GM11168 (cell line): Measurements from ENCODE around the gene GAP43.

Experiments used
- in situ Hi-C: fragments of 300-500 bp; cut with MboI; formaldehyde crosslinking; loops from one replicate; pipeline ENCODE4 v1.12.0; 2022; ENCODE audit warnings: low sequenced_read_pairs; ENCODE audit not compliant: unreplicated experiment

Gene GAP43, protein sequence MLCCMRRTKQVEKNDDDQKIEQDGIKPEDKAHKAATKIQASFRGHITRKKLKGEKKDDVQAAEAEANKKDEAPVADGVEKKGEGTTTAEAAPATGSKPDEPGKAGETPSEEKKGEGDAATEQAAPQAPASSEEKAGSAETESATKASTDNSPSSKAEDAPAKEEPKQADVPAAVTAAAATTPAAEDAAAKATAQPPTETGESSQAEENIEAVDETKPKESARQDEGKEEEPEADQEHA

DNA sequence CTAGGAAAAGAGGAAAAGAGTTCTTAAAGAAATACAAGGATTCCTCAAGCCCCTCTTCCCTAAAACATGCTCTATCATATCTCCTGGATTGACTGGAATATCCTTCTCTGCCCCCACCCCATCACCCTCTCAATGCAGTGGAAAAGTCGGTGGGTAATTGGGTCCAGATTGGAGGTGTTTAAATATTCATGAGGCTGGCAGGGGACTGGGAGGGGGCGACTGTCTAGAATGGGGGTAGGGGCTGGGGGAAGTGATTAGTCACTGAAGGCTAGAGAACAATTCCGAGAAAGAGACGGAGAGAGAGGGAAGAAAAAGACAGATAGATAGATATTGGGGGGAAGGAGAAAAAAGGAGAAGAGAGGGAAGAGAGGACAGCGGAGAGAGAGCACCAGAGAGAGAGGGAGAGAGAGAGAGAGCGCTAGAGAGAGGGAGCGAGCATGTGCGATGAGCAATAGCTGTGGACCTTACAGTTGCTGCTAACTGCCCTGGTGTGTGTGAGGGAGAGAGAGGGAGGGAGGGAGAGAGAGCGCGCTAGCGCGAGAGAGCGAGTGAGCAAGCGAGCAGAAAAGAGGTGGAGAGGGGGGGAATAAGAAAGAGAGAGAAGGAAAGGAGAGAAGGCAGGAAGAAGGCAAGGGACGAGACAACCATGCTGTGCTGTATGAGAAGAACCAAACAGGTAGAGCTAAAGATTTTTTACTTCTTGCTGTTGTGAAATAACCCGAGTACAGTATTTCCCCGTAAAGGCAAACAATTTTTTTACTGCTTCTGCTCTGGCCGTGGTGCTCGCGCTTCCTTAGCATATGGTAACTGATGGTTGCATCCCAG lies at the start of gene GAP43:
Gene GAP43 (plus strand): TSS at position 467 of the 825 bp plus-strand sequence. CDS start 180 bp downstream, at position 647.
- in situ Hi-C loops = no loop called here

DNA sequence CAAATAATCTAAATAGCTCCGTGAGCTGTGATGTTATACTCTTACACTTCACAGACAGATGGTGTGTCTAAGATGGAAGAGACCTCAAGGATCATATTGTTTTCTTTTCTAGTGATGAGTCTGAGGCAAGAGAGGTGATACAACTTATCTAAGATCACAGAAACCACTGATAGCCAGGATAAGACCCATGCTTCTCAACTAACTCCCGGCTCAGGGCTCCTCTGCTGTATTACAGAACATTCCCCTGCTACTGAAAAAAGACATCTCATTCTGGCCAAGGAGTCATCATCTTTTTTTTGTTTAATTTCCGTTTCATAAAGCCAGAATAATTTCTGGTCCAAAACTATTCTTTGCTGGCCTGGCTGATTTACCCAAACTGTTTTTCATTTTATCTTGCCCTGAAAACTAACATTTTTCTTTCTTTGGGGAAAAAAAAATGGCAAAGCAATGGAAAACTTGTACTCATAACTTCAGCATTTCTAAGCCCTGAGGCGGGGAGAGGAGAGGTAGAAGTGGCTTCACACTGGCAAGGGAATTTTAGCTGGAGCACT lies 46.9 kb upstream of the GAP43 start:
- in situ Hi-C loops = no loop called here

DNA sequence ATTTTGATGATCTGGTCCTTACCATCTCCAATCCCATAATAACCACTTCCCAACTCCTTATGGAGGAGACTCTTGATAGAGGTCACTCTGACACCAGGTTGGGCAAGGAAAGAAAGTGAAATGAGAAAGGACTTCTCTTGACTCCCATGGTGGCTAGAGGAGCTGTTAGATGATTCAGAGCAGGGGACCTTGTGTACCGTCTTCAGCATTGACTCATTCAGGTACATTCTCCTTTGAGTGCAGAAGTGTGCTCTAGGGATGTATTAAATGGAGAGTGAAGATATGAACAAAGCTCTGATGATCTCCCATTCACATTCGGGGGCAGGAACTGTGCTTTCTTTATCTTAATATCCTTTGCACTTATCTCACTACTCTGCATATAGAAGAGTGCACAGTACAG lies 46.3 kb upstream of the GAP43 start:
- in situ Hi-C loops = no loop called here

DNA sequence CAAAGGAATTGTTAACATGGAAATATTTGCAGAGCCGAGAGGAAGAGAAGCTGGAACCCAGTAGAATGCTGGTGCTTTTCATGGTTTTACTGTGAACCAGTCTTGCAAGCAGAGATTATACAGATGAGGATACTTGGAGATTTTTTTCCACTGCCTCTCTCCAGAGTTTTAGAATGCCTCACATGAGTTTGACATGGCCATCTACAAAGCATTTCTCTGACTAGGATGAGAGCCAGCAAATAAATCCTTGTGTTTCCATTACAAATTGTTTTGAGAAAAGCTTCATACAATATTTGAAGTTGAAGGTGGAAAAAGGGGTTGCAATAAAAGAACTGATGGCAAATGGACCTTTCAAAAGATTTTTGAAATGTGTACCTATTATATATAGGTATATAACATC lies 45.0 kb upstream of the GAP43 start:
- in situ Hi-C loops = no loop called here

DNA sequence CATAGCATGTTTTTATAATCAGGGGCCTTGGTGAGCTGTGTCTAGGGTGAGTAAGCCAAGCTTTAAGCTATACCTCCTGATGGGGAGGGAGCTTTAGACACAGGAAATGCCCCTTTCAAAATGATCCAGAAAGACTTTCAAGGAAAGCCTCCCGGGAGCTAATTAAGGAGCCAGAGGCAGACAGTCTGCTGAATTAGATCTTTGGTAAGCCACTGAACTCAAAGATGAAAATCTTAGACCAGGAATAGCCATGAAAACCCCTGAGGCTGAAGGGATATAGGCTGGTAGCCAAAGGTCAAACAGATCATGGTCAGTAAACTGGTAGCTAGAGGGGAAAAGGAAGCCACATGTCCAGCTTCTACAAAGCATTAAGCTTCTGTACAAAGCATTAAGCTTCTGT lies 42.7 kb upstream of the GAP43 start:
- in situ Hi-C loops = no loop called here

DNA sequence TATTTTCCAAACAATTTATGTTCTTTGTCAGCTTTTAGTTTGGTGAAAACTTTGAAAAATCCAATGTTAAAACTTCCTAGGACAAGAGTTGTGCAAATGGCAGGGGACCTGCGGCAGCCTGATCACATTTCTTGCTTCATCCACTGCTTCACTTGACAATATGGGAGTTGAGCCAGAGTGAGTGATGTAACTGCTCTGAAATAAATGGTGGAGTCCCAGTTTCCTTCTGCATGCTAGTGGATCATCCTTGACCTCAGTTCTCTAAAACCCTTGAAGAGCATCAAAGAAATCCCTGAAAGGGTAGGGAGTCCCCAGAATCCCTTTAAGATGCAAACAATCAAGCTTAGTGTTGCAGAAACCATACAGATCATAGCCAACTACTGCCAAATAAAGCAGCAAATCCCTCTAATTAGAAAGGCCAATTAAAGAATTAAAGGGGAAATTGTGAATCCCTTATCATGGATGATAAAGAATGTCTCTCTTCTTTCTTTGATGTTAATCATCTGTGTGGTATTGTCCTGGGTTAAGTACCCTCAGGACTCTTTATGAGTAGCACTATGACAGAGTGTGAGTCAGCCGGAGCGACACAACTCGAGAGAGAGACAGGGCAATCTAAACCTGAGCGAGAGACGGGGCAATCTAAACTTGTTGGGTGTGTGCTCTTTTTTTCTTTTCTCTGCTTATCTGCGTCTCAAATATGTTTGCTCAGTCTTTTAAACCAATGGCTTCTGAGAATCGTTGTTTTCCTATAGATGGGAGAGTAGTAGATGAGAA lies 41.8 kb upstream of the GAP43 start:
- in situ Hi-C loops = no loop called here

DNA sequence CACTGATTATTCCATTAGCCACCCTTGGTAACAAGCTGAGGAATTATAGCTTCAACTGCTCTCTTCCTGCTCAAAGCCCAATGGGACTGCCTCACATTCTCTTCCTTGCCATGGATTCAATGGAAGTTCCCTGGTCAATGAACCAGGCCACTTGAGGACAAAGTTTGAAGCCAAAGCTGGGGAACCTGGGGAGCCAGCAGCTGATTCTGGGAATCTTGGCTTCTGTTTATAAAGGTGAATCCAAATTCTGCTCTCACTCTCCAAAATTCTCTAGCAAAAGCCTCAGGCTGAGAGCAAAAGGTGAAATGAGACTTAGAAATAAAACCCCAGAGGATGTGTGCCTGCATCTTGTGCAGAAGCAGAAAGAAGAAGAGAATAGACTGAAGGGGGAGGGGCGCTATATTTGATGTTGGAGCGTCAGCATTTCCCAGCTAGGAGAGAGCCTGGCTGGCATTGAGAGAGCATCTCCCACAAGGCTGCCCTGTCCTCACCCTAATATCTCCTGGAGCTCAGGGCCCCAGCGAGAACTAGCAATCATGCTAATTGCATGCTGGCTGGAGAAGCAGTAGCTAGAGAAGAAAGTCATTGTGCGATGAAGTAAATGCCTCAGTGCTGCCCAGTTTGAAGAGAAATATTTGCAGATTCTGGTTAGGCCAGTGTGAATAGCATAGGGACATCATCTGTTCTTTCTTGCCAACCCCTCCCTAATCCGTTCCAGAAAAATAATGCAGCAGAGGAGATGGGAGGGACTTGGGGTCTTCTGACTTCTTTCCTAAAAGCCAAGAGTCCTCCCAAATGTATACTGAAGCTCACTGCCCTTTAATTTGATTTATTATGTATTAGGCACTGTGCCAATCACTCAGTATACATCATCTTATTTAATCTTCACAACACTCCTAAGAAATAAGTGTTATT lies 34.9 kb upstream of the GAP43 start:
- in situ Hi-C loops = no loop called here

DNA sequence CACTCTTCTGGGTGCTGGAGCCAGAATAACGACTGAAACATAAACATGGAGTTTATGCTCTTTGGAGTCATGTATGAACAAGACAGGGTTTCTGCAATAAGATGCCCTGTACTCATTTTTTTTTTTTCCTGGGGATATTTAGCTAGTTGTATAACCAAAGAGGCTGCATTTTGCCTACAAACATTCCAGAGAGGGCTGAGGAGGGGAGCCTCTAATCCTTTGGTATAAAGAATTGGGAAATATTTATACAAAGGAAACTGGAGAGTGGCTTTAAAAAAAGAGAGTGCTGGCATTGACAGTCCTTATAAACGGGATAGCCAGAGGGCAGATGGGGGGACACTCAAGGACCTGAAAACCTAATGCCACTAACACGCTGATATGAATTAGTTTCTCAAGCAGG lies 32.4 kb upstream of the GAP43 start:
- in situ Hi-C loops = no loop called here

DNA sequence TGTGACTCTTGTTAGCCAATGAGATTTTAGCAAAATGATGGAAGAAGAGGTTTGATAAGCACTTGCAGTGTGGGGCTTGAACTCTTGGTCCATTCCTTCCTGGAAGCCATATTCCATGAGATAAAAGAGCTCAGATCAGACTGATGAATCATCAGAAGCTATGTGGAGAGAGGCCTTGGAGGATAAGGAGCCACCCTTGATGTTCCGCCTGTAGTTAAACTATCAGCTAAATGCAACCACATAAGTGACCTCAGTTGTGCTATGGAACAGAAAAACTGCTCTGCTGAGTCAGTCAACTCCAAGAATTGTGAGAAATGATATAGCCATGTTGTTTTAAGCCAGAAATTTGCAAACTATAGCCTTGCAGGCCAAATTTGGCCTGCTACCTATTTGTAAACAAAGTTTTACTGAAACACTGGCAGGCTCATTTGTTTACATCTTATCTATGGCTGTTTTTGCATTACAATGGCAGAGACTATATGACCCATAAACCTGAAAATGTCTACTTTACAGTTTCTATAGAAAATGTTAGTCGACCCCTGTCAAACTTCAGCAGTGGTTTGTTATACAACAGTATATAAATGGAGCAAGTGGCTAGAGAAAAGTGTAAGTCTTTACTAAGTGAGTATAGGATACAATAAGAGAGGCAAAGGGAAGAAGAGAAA lies 27.6 kb upstream of the GAP43 start:
- in situ Hi-C loops = no loop called here

DNA sequence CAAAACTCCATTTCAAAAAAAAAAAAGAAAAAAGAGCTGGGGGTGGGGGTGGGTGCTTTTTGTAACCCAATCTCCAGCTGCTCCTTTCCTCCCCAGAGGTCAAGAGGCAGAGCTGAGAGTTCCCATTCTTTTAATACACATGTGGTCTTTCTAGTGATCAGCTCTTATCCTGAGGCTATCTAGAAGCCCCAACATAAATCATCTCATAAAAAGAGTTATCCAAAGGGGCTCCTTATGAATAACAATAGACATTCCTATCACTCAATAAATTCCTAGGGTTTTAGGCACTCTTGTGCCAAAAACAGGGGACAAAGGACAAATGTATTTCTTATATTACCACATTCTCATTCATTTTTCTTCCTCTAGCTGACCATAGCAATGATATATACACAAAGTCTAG lies 25.1 kb upstream of the GAP43 start:
- in situ Hi-C loops = no loop called here

DNA sequence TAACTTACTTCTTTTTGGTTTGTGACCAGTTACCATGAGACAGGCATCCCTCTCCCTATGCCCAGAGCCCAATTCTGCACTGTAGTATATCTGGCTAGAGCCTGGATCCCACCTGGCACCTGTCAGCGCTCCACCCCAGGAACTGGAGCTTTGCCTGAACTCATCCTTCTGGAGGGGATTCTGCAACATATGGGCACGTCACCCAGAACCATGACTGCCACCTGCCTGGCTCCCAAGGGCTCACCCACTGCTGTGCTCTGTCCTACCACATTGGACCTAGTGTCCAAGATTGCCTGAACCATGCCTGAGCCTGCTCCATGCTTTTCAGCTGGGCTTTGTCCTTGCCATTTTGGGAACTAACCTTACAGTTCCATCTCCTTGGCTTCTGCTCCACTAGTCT lies 21.1 kb upstream of the GAP43 start:
- in situ Hi-C loops = no loop called here

DNA sequence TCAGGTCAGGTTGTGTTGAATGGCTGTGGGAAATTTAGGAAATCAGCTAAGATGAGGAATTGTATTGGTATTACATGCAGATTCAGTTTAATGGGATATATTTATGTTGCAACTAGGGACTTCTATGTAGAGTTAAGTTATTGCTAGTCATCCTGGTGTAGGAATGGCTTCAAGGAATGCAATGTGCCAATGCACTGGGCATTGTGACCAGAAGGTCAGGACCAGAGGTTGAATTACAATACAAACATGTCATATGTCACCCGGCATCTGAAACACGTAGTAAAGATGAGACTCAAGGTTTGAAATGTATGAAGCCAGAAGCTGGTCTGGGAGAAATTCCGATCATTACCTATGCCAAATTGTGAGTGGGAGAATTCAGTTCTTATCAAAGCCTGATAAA lies 11.7 kb upstream of the GAP43 start:
- in situ Hi-C loops = no loop called here

DNA sequence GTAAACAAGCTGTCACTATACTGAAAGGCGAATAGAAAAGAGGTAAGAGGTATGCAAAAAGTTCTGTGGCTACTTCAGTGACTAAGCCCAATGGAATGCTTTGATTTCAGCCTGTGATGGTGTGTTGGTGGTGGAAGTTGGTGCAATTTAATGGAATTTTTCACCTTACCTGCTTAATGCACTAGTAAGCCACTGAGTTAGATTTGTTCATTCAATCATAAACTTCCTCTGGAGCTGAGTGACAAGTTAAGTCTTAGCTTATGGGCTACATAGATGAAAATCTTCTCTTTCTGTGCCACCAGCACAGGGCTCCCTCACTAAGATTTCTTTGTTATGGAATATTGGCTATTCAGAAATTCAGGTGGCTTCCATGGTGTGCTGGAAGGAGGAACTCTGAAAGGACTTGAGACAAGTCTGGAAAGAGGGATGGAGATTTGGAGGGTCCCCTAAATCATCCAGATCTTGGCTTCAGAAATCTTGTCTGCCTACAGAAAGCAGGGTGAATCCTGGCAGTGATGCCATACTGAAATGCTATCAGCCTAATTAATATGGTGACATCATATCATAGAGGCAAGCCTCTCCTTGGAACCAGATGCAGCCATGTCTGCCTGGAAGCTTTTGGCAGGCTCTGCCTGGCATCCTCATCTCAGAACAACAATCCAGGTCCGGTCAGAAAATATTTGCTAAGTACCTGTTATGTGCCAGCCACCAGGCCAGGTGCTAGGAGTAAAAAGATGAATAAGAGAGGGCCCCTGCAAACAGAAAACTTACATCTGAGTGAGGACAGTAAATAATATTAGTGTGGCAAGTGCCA lies 8.1 kb upstream of the GAP43 start:
- in situ Hi-C loops = no loop called here

DNA sequence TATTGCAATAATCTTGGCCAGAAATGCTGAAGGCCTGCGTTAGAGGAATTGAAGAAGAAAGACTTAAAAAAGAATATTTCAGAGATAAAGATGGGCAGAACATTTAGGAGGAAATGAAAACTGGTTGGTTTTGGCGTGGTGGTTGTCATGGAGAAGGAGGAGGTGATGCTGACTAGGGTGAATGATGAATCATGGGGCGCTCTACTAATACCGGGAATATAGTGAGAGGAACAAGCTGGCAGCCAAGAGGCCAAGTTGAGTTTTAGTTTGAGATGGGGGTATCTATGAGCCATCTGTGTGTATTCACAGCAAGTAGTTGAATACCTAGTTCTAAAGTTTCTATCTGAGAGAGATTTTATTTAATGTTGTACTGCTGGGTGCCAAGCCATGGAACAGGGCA lies 6.8 kb upstream of the GAP43 start:
- in situ Hi-C loops = no loop called here

DNA sequence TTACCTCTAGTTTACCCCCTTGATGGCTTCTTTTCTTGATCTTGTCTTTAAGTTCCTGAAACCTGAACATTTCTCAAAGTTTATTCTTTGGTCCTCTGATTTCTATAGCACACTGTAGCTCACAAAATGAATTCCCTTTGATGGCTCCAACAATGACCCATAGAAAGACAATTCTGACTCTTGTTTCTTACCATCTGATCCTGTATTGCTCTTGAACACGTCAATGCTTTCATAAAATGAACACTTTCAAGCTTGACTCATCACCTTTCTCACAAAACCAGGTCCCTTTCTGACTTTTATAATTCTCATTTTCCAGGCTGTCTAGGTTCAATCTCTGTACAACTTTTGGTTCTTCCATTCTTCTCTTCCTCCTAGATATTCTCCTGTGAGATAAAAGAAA lies 5.7 kb upstream of the GAP43 start:
- in situ Hi-C loops = no loop called here

DNA sequence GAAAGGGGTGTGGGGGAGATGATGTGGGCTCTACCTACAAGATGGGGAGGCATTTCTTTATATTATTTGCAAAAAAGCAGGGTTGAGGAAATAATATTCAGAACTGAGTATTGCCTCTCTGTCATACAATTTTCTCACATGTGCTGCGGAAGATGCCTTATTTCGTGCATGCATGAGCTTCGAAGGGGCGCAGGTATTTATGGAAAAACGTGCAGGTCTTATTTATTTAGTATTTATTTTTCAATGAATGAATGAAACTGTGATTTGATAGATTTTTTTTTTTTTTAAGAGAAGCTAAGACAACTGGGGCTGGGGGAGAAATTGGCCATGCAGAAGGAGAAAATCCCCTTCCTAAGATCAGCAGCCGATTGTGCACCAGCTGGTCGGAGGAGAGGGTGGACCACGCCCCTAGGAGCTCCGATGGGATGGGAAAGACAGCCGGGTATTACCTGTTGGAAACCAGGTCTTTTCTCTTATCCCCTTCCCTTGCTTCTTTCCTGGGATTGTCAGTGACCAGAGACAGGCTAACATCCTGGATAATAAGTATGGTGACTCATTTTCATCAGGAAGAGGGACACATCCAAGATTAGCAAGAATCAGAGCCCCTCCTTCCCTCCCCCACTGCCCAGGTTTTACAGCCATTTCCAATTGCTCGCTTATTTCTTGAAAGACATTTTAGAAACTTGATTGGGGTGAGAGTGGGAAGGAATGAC lies 875 bp downstream of the GAP43 start:
- in situ Hi-C loops = no loop called here

DNA sequence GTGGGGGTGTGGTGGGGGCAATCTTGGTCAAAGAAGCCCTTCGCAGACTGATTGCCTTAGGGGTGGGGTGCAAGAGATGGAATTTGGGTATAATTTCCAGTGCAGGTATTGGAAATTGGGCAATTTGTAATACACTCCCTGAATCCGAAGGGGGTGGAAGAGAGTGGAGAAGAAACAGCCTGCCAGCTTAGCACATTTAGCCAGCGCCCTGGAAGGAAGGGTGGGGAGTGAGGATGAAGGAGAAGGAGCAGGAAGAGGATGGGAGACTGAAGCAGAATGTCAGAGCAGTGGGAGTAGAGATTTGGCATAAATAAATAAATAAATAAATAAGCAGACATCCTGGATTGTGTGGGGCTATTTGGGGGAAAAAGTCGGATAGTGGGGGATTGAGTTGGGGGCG lies 1.6 kb downstream of the GAP43 start:
- in situ Hi-C loops = no loop called here

DNA sequence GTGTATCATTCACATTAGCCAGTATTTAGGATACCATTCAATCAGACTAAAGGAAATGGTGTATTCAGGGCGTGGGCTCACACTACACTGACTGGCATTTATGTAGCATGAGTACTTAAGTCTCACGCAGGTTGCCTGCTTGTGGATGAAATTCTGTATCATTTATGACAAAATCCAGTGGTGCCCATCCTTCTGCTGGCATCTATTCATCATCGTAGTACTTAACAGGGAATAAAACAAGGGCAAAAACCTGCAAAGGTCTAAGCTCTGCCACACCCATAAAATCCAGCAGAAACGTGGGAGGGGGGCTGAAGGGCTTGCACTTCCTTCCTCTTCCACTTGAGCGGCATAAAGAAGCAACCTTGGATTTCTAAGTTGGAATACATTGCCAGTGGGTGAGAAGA lies 2.7 kb downstream of the GAP43 start:
- in situ Hi-C loops = no loop called here
